DOHH2 (cell line): ENCODE results near the gene BACE2.

Source experiments
- H3F3A ChIP-seq: fragments of 200-600 bp; sonication (generic), shearing (Covaris generic); 2 replicates; pipeline ENCODE4 v1.6.0; 2016; ENCODE audit warnings: antibody characterized with exemption, mild to moderate bottlenecking; ENCODE audit not compliant: control insufficient read depth, insufficient read depth
- H3K27ac ChIP-seq: fragments of 200-600 bp; sonication (generic); 2 replicates; pipeline ENCODE4 v1.5.1; 2014; ENCODE audit warnings: low read depth, mild to moderate bottlenecking, low read length, moderate library complexity
- H3K27me3 ChIP-seq: fragments of 200-600 bp; sonication (generic); 2 replicates; pipeline ENCODE4 v1.6.1; 2014; ENCODE audit warnings: mild to moderate bottlenecking, low read length, mixed read lengths; ENCODE audit not compliant: control insufficient read depth
- H3K36me3 ChIP-seq: fragments of 200-600 bp; sonication (generic); 2 replicates; pipeline ENCODE4 v1.6.1; 2014; ENCODE audit warnings: mild to moderate bottlenecking, low read length, moderate library complexity, mixed read lengths; ENCODE audit not compliant: control insufficient read depth
- H3K4me1 ChIP-seq: fragments of 200-600 bp; sonication (generic); 2 replicates; pipeline ENCODE4 v1.6.1; 2014; ENCODE audit warnings: mild to moderate bottlenecking, low read length, mixed read lengths; ENCODE audit not compliant: control insufficient read depth
- H3K4me2 ChIP-seq: fragments of 200-600 bp; sonication (generic); 2 replicates; pipeline ENCODE4 v1.6.0; 2014; ENCODE audit warnings: mild to moderate bottlenecking, low read length, moderate library complexity
- H3K4me3 ChIP-seq: fragments of 200-600 bp; sonication (generic); 2 replicates; pipeline ENCODE4 v1.5.1; 2014; ENCODE audit warnings: mild to moderate bottlenecking, low read length, mixed read lengths
- H3K79me2 ChIP-seq: fragments of 200-600 bp; sonication (generic); 2 replicates; pipeline ENCODE4 v1.6.1; 2014; ENCODE audit warnings: mild to moderate bottlenecking, low read length, mixed read lengths; ENCODE audit not compliant: control insufficient read depth
- H3K9me2 ChIP-seq: fragments of 200-600 bp; sonication (generic); replicated peaks from 2 replicates; pipeline ENCODE4 v1.6.1; 2014; ENCODE audit warnings: mild to moderate bottlenecking, low read length, mixed read lengths; ENCODE audit not compliant: control insufficient read depth
- H3K9me3 ChIP-seq: fragments of 200-600 bp; sonication (generic); 2 replicates; pipeline ENCODE4 v1.6.1; 2014; ENCODE audit warnings: antibody characterized with exemption, low read length, mixed read lengths; ENCODE audit not compliant: control insufficient read depth, insufficient read depth
- H4K20me1 ChIP-seq: fragments of 200-600 bp; sonication (generic); 2 replicates; pipeline ENCODE4 v1.6.0; 2014; ENCODE audit warnings: low read depth, mild to moderate bottlenecking, antibody characterized with exemption, low read length, moderate library complexity; ENCODE audit not compliant: control insufficient read depth, insufficient read depth
- CTCF ChIP-seq: fragments of 200-600 bp; sonication (generic); IDR thresholded peaks from one replicate; pipeline ENCODE4 v1.5.1; 2014; ENCODE audit warnings: antibody characterized with exemption, mild to moderate bottlenecking, low read depth, low read length; ENCODE audit not compliant: poor library complexity, severe bottlenecking
- EZH2phosphoT487 ChIP-seq: fragments of 200-600 bp; sonication (generic); IDR thresholded peaks from 2 replicates; pipeline ENCODE4 v1.6.1; 2017; ENCODE audit warnings: borderline replicate concordance, mild to moderate bottlenecking, antibody characterized with exemption, low read length, moderate library complexity, mixed read lengths

BACE2 gene

DNA sequence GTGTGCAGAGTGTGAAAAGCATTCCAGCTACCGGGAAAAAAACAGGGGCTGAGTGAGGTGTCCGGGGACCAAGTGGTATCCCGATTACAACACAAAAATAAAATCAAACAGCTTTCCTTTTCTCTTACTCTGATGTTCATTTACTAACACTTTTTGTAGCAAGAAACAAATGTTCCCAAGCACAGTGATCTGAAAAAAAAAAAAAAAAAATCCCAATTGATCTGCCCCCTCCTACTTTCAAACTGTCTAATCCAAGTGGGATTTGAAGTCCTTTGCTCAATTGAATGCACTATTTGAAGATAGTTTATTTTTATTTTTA is 1.3 kb downstream of the BACE2 start:
- no peak overlapping the region for H3K4me2 ChIP-seq

DNA sequence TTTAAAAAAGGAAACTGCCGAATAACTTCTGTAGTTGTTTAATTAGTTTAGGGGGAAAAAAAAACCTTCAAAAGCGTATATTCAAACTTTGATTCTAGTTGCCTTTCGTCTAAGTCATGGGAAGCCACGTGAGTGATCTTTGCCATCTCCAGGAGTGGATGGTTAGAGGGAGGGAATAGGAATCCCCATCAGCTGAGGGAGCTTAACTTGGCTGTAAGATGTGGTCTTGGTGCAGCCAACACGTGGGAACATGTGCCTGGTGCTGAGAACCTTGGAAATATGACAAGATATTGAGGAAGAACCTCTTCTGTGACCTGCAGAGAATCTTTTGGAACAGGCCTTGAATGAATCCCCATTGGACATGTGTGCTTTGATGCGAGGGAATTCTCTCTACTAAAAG is 1.7 kb downstream of the BACE2 start:
- H3K79me2 ChIP-seq, result no peaks in the 10 kb centered on the region
- no peaks in the 10 kb centered on the region for H3K9me2 ChIP-seq
- no peaks in the 10 kb centered on the region for H4K20me1 ChIP-seq
- H3K27ac ChIP-seq, result no peak overlapping the region
- H3K9me3 ChIP-seq, result no peaks in the 10 kb centered on the region
- H3K36me3 ChIP-seq, result no peaks in the 10 kb centered on the region
- H3K4me1 ChIP-seq, result no peaks in the 10 kb centered on the region
- H3K27me3 ChIP-seq, result peaks cover 5% of the 10 kb centered on the region; the same call in 1 of the 2 replicates
- H3K4me2 ChIP-seq, result no peak overlapping the region
- TF ChIP-seq CTCF (no peak), EZH2phosphoT487 (no peak)
- no peak overlapping the region for H3K4me3 ChIP-seq
- no peaks in the 10 kb centered on the region for H3F3A ChIP-seq

More for the DNA sequence above, 1.3 kb downstream of the BACE2 start:
- Histone ChIP-seq H3K79me2 (no peaks in the 10 kb centered on the region), H3K4me3 (no peak overlapping the region), H3F3A (no peaks in the 10 kb centered on the region), H3K27me3 (peaks cover 5% of the 10 kb centered on the region; the same call in 1 of the 2 replicates), H3K4me1 (no peaks in the 10 kb centered on the region), H3K27ac (no peak overlapping the region), H4K20me1 (no peaks in the 10 kb centered on the region), H3K9me2 (no peaks in the 10 kb centered on the region), H3K36me3 (no peaks in the 10 kb centered on the region), H3K9me3 (no peaks in the 10 kb centered on the region)
- no peak for TF ChIP-seq EZH2phosphoT487
- no peak for TF ChIP-seq CTCF

DNA sequence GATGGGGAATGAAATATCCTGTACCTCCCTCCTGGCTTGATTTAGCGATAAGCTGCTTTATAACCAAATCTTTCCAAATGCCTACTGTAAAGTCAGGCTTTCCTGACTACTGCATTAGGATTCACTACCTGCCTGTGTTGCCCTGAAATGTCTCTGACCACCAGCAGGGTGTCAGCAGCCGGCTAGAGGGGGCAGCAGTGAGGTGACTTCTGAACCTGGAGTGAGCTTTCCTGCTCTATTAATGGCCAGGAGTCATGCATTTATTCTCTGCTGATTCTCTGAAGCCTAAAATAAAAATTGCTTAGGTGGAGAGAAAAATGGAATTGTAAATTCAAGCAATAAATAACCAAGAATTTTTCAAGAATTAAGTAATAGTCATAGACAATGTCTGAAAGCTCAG is 2.5 kb downstream of the BACE2 start:
- Histone ChIP-seq H3K9me2 (no peaks in the 10 kb centered on the region), H3K79me2 (no peaks in the 10 kb centered on the region), H3K4me2 (no peak overlapping the region), H3K4me1 (no peaks in the 10 kb centered on the region), H3K27ac (no peak overlapping the region), H3K36me3 (no peaks in the 10 kb centered on the region), H3F3A (no peaks in the 10 kb centered on the region), H3K9me3 (no peaks in the 10 kb centered on the region), H4K20me1 (no peaks in the 10 kb centered on the region), H3K27me3 (peaks cover 5% of the 10 kb centered on the region; the same call in 1 of the 2 replicates), H3K4me3 (no peak overlapping the region)
- TF ChIP-seq EZH2phosphoT487 (no peak), CTCF (peak; percentile 39)
